Measurements from ENCODE around the gene SGPP1.

The SGPP1 gene

GRCh38 chr14:63676615-63677014 lies 51.2 kb downstream of the SGPP1 start:
- H3K4me3 ChIP-seq (ENCODE audit: low read length), result no peak overlapping the region
- TF ChIP-seq, protein P1, sequence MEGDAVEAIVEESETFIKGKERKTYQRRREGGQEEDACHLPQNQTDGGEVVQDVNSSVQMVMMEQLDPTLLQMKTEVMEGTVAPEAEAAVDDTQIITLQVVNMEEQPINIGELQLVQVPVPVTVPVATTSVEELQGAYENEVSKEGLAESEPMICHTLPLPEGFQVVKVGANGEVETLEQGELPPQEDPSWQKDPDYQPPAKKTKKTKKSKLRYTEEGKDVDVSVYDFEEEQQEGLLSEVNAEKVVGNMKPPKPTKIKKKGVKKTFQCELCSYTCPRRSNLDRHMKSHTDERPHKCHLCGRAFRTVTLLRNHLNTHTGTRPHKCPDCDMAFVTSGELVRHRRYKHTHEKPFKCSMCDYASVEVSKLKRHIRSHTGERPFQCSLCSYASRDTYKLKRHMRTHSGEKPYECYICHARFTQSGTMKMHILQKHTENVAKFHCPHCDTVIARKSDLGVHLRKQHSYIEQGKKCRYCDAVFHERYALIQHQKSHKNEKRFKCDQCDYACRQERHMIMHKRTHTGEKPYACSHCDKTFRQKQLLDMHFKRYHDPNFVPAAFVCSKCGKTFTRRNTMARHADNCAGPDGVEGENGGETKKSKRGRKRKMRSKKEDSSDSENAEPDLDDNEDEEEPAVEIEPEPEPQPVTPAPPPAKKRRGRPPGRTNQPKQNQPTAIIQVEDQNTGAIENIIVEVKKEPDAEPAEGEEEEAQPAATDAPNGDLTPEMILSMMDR (IDR thresholded peaks at IDR 0.05; ENCODE audit: insufficient read depth, low read depth, low read length, missing control alignments), result no peak
- no peak for DNase-seq (ENCODE audit: low read depth)

DNA sequence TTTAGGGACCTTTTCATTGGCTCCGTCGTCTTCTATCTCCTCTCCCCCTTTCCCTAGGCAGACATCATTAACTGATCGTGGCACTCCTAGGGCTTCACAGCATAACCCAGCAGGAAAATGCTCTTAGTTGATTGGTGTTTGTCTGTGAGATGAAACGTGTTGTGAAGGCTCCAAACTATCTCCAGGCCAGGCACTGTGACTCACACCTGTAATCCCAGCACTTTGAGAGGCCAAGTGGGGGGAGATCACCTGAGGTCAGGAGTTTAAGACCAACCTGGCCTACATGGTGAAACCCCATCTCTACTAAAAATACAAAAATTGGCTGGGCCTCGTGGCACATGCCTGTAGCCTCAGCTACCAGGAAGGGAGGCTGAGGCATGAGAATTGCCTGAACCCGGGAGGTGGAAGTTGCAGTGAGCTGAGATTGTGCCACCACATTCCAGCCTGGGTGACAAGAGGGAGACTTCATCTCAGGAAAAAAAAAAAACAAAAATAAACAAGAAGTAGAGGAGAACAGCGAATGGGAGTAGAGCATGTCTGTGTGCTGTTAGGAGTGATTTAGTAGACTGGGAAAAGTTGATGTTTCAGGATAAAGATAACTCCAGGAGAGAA lies 53.9 kb downstream of the SGPP1 start:
- TF ChIP-seq, protein P1 (IDR thresholded peaks at IDR 0.05; ENCODE audit: insufficient read depth, low read depth, low read length, missing control alignments), result no peak
- H3K4me3 ChIP-seq (ENCODE audit: low read length), result no peak overlapping the region
- no peak for DNase-seq (ENCODE audit: low read depth)

DNA sequence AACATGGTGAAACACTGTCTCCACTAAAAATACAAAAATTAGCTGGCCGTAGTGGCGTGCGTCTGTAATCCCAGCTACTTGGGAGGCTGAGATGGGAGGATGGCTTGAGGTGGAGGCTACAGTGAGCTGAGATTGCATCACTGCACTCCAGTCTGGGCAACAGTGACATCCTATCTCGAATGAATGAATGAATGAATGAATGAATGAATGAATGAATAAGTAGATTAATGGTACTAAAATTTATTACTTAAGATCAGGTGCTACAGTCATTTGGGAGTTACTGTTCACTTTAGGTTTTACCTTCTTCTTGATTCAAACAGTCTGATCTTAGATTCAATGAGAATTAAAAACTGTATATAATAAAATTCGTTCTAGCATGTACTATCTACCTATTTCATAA lies 54.6 kb downstream of the SGPP1 start:
- no peak overlapping the region for H3K4me3 ChIP-seq (ENCODE audit: low read length)
- DNase-seq (ENCODE audit: low read depth), result no peak
- TF ChIP-seq, protein P1 (IDR thresholded peaks at IDR 0.05; ENCODE audit: insufficient read depth, low read depth, low read length, missing control alignments), result no peak

- TF ChIP-seq, protein P1 (IDR thresholded peaks at IDR 0.05; ENCODE audit: insufficient read depth, low read depth, low read length, missing control alignments), result no peak
- no peak for DNase-seq (ENCODE audit: low read depth)
- H3K4me3 ChIP-seq (ENCODE audit: low read length), result no peak overlapping the region
Observed at GRCh38 chr14:63672417-63673180, 55.3 kb downstream of the SGPP1 start.

GRCh38 chr14:63671987-63672386 lies 55.9 kb downstream of the SGPP1 start:
- TF ChIP-seq, protein P1 (IDR thresholded peaks at IDR 0.05; ENCODE audit: insufficient read depth, low read depth, low read length, missing control alignments), result no peak
- no peak overlapping the region for H3K4me3 ChIP-seq (ENCODE audit: low read length)
- no peak for DNase-seq (ENCODE audit: low read depth)

GRCh38 chr14:63670692-63671091 lies 57.2 kb downstream of the SGPP1 start:
- DNase-seq (ENCODE audit: low read depth), result no peak
- no peak overlapping the region for H3K4me3 ChIP-seq (ENCODE audit: low read length)
- TF ChIP-seq, protein P1 (IDR thresholded peaks at IDR 0.05; ENCODE audit: insufficient read depth, low read depth, low read length, missing control alignments), result no peak
